Measurements from ENCODE around the gene FXYD4.

Gene FXYD4

GRCh38 chr10:43365001-43365400 is 6.4 kb upstream of the FXYD4 start:
- TF ChIP-seq CTCF (conservative IDR thresholded peaks at IDR 0.05; ENCODE audit: low read depth, low read length): no peak
- DNase-seq (ENCODE audit: low read depth): no peak
- no peak overlapping the region for H3K4me3 ChIP-seq (ENCODE audit: low read depth, low read length)

DNA sequence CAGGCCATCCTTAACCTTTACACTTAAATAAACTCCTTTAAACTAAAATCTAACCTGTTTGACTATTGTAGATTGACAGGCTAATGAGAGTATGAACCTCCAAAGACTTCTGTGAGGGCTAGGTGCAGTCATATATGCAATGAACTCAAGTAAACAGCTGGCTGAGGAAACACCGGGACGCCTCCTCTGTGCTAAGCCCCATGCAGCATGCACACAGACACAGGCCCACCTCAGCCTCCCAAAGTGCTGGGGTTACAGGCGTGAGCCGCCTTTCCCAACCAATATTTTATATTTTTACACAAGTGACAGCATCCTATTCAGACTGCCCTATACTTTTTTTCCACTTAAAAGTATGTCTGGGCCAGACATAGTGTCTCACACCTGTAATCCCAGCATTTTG is 1.5 kb upstream of the FXYD4 start:
- TF ChIP-seq CTCF (conservative IDR thresholded peaks at IDR 0.05; ENCODE audit: low read depth, low read length): no peak

GRCh38 chr10:43370671-43371215 is 693 bp upstream of the FXYD4 start:
- no peak overlapping the region for H3K4me3 ChIP-seq (ENCODE audit: low read depth, low read length)
- TF ChIP-seq CTCF (conservative IDR thresholded peaks at IDR 0.05; ENCODE audit: low read depth, low read length): no peak
- DNase-seq (ENCODE audit: low read depth): no peak

More for the DNA sequence above, 1.5 kb upstream of the FXYD4 start:
- no peak for DNase-seq (ENCODE audit: low read depth)
- no peak overlapping the region for H3K4me3 ChIP-seq (ENCODE audit: low read depth, low read length)

GRCh38 chr10:43372765-43373361 is 1.4 kb downstream of the FXYD4 start:
- no peak for TF ChIP-seq CTCF (conservative IDR thresholded peaks at IDR 0.05; ENCODE audit: low read depth, low read length)
- H3K4me3 ChIP-seq (ENCODE audit: low read depth, low read length): no peak overlapping the region
- no peak for DNase-seq (ENCODE audit: low read depth)

DNA sequence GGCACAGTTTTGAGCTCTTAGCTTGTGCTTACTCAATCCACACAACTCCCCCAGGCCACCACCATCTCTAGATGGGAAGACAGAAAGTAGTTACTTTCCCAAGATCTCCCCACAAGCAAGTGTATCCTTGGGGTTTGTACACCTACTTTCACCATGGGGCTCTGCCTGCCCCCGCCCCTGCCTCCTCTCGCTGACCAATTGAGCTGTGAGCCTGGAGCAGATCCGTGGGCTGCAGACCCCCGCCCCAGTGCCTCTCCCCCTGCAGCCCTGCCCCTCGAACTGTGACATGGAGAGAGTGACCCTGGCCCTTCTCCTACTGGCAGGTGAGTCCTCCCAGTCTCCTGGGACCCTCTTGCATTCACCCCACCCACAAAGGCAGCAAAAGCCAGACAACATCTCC is 2.0 kb downstream of the FXYD4 start:
- no peak overlapping the region for H3K4me3 ChIP-seq (ENCODE audit: low read depth, low read length)
- DNase-seq (ENCODE audit: low read depth): no peak
- no peak for TF ChIP-seq CTCF (conservative IDR thresholded peaks at IDR 0.05; ENCODE audit: low read depth, low read length)

- H3K4me3 ChIP-seq (ENCODE audit: low read depth, low read length): no peak overlapping the region
- no peak for TF ChIP-seq CTCF (conservative IDR thresholded peaks at IDR 0.05; ENCODE audit: low read depth, low read length)
- DNase-seq (ENCODE audit: low read depth): no peak
These were observed 2.8 kb downstream of the FXYD4 start for GRCh38 chr10:43374194-43374593.

DNA sequence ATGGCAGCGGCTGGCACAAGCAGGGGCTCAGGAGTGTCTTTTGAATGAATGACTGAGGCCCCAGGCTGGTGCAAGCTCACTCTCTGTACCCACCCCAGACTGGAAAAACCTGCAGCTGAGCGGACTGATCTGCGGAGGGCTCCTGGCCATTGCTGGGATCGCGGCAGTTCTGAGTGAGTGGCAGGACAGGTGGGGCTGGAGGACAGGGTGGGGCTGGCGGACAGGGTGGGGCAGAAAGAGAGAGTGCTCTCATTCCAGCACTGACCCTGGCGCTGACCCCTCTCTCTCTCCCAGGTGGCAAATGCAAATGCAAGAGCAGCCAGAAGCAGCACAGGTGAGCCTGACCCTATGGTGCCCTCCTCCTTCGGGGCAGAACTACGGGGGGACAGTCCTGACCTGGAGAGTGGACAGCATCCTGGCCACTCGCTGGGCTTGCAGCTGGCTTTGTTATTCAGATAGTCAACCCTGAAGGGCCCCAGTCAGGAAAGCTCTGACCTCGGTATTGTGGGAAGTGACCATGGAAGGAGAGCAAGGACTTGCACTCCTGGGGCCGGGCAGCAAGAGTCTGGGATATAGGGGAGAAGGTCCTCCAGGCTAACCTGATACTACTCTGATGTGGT is 4.1 kb downstream of the FXYD4 start:
- TF ChIP-seq CTCF (conservative IDR thresholded peaks at IDR 0.05; ENCODE audit: low read depth, low read length): no peak
- H3K4me3 ChIP-seq (ENCODE audit: low read depth, low read length): no peak overlapping the region
- DNase-seq (ENCODE audit: low read depth): no peak
